IMR-90 (cell line): Measurements from ENCODE around the gene PPRC1. TPM values are rescaled to one million over a fixed set of nuclear protein-coding genes. Genes with fewer than 3 reads are reported as not detected.

Source experiments
- ATAC-seq: fragments of 200-7000 bp; cut with Tn5 transposase; 2 replicates; pipeline ENCODE4 v1.9.1; 2020; ENCODE audit warnings: low read depth, mild to moderate bottlenecking, moderate library complexity
- BruUV-seq: library from RNA; stranded (reverse); fragments of 400-500 nt; replicated peaks from 2 replicates; lab custom pipeline; 2021; lab: Mats Ljungman, UMichigan
- CTCF ChIA-PET: fragments of 300-600 bp; formaldehyde crosslinking; extraction: SDS; loops from one replicate; lab custom pipeline; 2021; ENCODE audit warnings: antibody characterized with exemption; lab: Yijun Ruan, JAX
- POLR2A ChIA-PET: fragments of 300-600 bp; sonication (Branson Sonifier 250); formaldehyde crosslinking; loops from one replicate; lab custom pipeline; 2022; ENCODE audit warnings: antibody characterized with exemption; ENCODE audit not compliant: unreplicated experiment; lab: Charles Lee
- DNase-seq: peaks from one replicate; pipeline ENCODE4 v3.0.0; 2013
- H2AFZ ChIP-seq: replicated peaks from 2 replicates; pipeline ENCODE3; 2013; ENCODE audit warnings: low read length, mild to moderate bottlenecking; ENCODE audit not compliant: poor library complexity
- H2AK5ac ChIP-seq: 2 replicates; pipeline ENCODE4 v1.6.1; 2013; ENCODE audit warnings: low read depth, low read length, inconsistent platforms
- H2AK9ac ChIP-seq: replicated peaks from 2 replicates; pipeline ENCODE3; 2013; ENCODE audit warnings: mild to moderate bottlenecking, low read depth, low read length, moderate library complexity; ENCODE audit not compliant: poor library complexity
- H2BK120ac ChIP-seq: 2 replicates; pipeline ENCODE4 v1.6.1; 2013; ENCODE audit warnings: low read depth, low read length, inconsistent platforms
- H2BK15ac ChIP-seq: 3 replicates; pipeline ENCODE4 v1.6.1; 2013; ENCODE audit warnings: low read depth, low read length, inconsistent platforms
- H2BK20ac ChIP-seq: 2 replicates; pipeline ENCODE4 v1.6.1; 2013; ENCODE audit warnings: low read depth, mild to moderate bottlenecking, inconsistent platforms, low read length, moderate library complexity
- H2BK5ac ChIP-seq: 2 replicates; pipeline ENCODE4 v1.6.1; 2013; ENCODE audit warnings: mild to moderate bottlenecking, low read depth, low read length, inconsistent platforms; ENCODE audit not compliant: poor library complexity, severe bottlenecking
- H3K14ac ChIP-seq: replicated peaks from 2 replicates; pipeline ENCODE4 v1.6.1; 2013; ENCODE audit warnings: low read depth, low read length, inconsistent platforms
- H3K18ac ChIP-seq: 2 replicates; pipeline ENCODE4 v1.6.1; 2013; ENCODE audit warnings: low read depth, low read length, control low read depth
- H3K23ac ChIP-seq: 2 replicates; pipeline ENCODE4 v1.6.1; 2013; ENCODE audit warnings: low read depth, low read length, inconsistent platforms
- H3K27ac ChIP-seq: 2 replicates; pipeline ENCODE4 v1.5.1; 2013; ENCODE audit warnings: mild to moderate bottlenecking, control low read depth, low read length; ENCODE audit not compliant: insufficient read depth
- H3K27me3 ChIP-seq: 2 replicates; pipeline ENCODE4 v1.6.1; 2013; ENCODE audit warnings: low read length; ENCODE audit not compliant: control insufficient read depth, insufficient read depth
- H3K36me3 ChIP-seq: 2 replicates; pipeline ENCODE4 v1.6.1; 2013; ENCODE audit warnings: low read length, mixed read lengths; ENCODE audit not compliant: control insufficient read depth, insufficient read depth
- H3K4ac ChIP-seq: 2 replicates; pipeline ENCODE4 v1.6.1; 2013; ENCODE audit warnings: low read depth, low read length, inconsistent platforms
- H3K4me1 ChIP-seq: 2 replicates; pipeline ENCODE4 v1.6.1; 2013; ENCODE audit warnings: low read length, mixed read lengths; ENCODE audit not compliant: control insufficient read depth, insufficient read depth
- H3K4me2 ChIP-seq: 2 replicates; pipeline ENCODE4 v1.6.1; 2013; ENCODE audit warnings: low read depth, mild to moderate bottlenecking, control low read depth, low read length, moderate library complexity
- H3K4me3 ChIP-seq: 2 replicates; pipeline ENCODE4 v1.5.1; 2013; ENCODE audit warnings: low read depth, mild to moderate bottlenecking, control low read depth, low read length, moderate library complexity; ENCODE audit not compliant: insufficient read depth
- H3K56ac ChIP-seq: 2 replicates; pipeline ENCODE4 v1.6.1; 2013; ENCODE audit warnings: low read length, inconsistent platforms; ENCODE audit not compliant: insufficient read depth; ENCODE audit errors: extremely low read depth
- H3K79me1 ChIP-seq, 2 experiments: 2 replicates each; pipeline ENCODE4 v1.6.1; 2013; ENCODE audit warnings: low read length in 2 of 2, inconsistent platforms in 1 of 2, low read depth in 1 of 2
- H3K9ac ChIP-seq: 2 replicates; pipeline ENCODE4 v1.6.1; 2013; ENCODE audit warnings: low read depth, low read length, control low read depth
- H3K9me1 ChIP-seq: 2 replicates; pipeline ENCODE4 v1.6.1; 2013; ENCODE audit warnings: low read length, inconsistent platforms; ENCODE audit not compliant: insufficient read depth
- H3K9me3 ChIP-seq: 2 replicates; pipeline ENCODE4 v1.6.1; 2013; ENCODE audit warnings: low read length; ENCODE audit not compliant: control insufficient read depth, insufficient read depth
- H4K20me1 ChIP-seq: 2 replicates; pipeline ENCODE4 v1.6.1; 2013; ENCODE audit warnings: low read length, inconsistent platforms; ENCODE audit not compliant: insufficient read depth
- H4K5ac ChIP-seq: 2 replicates; pipeline ENCODE4 v1.6.1; 2013; ENCODE audit warnings: mild to moderate bottlenecking, low read depth, low read length, control low read depth
- H4K8ac ChIP-seq, 2 experiments: 2 replicates each; pipeline ENCODE4 v1.6.1; 2013; ENCODE audit warnings: low read depth in 2 of 2, low read length in 2 of 2, control low read depth in 1 of 2, inconsistent platforms in 1 of 2
- H4K91ac ChIP-seq: 2 replicates; pipeline ENCODE4 v1.6.1; 2013; ENCODE audit warnings: low read depth, low read length, inconsistent platforms; ENCODE audit not compliant: insufficient read depth
- MAZ ChIP-seq: IDR thresholded peaks from 2 replicates; pipeline ENCODE4 v1.6.1; 2012; ENCODE audit warnings: low read depth, mild to moderate bottlenecking, low read length, improper control_type of control experiment, moderate library complexity, borderline replicate concordance
- RAD21 ChIP-seq: IDR thresholded peaks from 2 replicates; pipeline ENCODE4 v1.6.1; 2012; ENCODE audit warnings: low read length, improper control_type of control experiment
- RFX5 ChIP-seq: IDR thresholded peaks from 2 replicates; pipeline ENCODE4 v1.8.0; 2012; ENCODE audit warnings: low read depth, mild to moderate bottlenecking, low read length, moderate library complexity
- WGBS, 2 experiments: methylation state at CpG; one replicate each; pipeline versions ENCODE4 v1.1.5 to v1.1.7; 2013; ENCODE audit warnings: missing lambda C conversion rate in 2 of 2; ENCODE audit not compliant: insufficient read length in 1 of 2; ENCODE audit errors: extremely low coverage in 2 of 2; 5-methylcytosine and 5-hydroxymethylcytosine counted together
- dilution Hi-C: fragments of 300-500 bp; cut with HindIII; formaldehyde crosslinking; loops from one replicate; pipeline ENCODE4 v1.14.3; 2018; ENCODE audit warnings: low sequenced_read_pairs; ENCODE audit not compliant: unreplicated experiment
- in situ Hi-C: fragments of 300-500 bp; cut with MboI; formaldehyde crosslinking; loops from 3 replicates; pipeline ENCODE4 v1.14.3; 2019; ENCODE audit warnings: low sequenced_read_pairs, inconsistent platforms, mixed read lengths
- intact Hi-C: fragments of 100-400 bp; cut with micrococcal nuclease; formaldehyde crosslinking; loops from 2 replicates; pipeline ENCODE4 v1.10.0; 2022
- polyA plus RNA-seq, 3 experiments: library from polyadenylated mRNA; depleted of rRNA; stranded (reverse); fragments of >200 nt; gene quantifications; 2 replicates each; pipeline ENCODE4 v1.2.3, GENCODE V29; 2012; ENCODE audit warnings: low replicate concordance in 1 of 3
- total RNA-seq: library from RNA; depleted of rRNA; stranded (reverse); fragments of >200 nt; gene quantifications from 2 replicates; pipeline ENCODE4 v1.2.3, GENCODE V29; 2012

The PPRC1 gene
- total and polyA plus RNA-seq, 2 of the 4 experiments (the other 2 are of a cell fraction): 11.8 to 38.7 TPM

- intact Hi-C loops: no loop called here
- Histone ChIP-seq H3K9me1 (peaks cover 42% of the 10 kb centered on the region), H2AFZ (no peak overlapping the region), H4K8ac (no peak overlapping the region), H3K4ac (no peak overlapping the region), H4K91ac (no peak overlapping the region), H3K9me3 (no peaks in the 10 kb centered on the region), H3K4me3 (no peak overlapping the region), H2BK120ac (no peak overlapping the region), H3K27me3 (no peaks in the 10 kb centered on the region), H3K4me2 (no peak overlapping the region), H3K14ac (no peak overlapping the region), H2BK5ac (no peak overlapping the region), H2BK20ac (no peak overlapping the region), H3K27ac (no peak overlapping the region), H3K4me1 (peaks cover 2% of the 10 kb centered on the region; the same call in 1 of the 2 replicates), H2AK9ac (peak overlapping the region; percentile 55), H3K9ac (no peak overlapping the region), H4K5ac (no peak overlapping the region), H3K56ac (no peak overlapping the region), H3K18ac (no peak overlapping the region), H3K23ac (no peak overlapping the region), H4K20me1 (peaks cover 78% of the 10 kb centered on the region), H2AK5ac (no peak overlapping the region), H3K79me1 (peaks cover 30 to 84% of the 10 kb centered on the region in 2 experiments), H3K36me3 (peaks cover 65% of the 10 kb centered on the region), H2BK15ac (no peak overlapping the region)
- ChIA-PET POLR2A (no interaction called here), CTCF (no interaction called here)
- 97% methylated on average over 4 of the region's 5 CpGs; no CpG with 5 or more reads in 1 of the 2 experiments for WGBS, 2 experiments
- TF ChIP-seq MAZ (no peak), RFX5 (no peak), RAD21 (no peak)
- dilution Hi-C loops: no loop called here
- in situ Hi-C loops: no loop called here
- ATAC-seq: no peak
- no peak for DNase-seq
- BruUV-seq: no TSS peak
These were observed 8.2 kb downstream of the PPRC1 start for GRCh38 chr10:102140913-102141540.
